Pericardium fibroblast (primary cell): ENCODE measurements around the gene DLX1. TPM values are rescaled to one million over a fixed set of nuclear protein-coding genes. Genes with fewer than 3 reads are reported as not detected.

Experiments used
- total RNA-seq: library from RNA; depleted of rRNA; stranded (reverse); fragments of >200 nt; gene quantifications from 2 replicates; pipeline ENCODE4 v1.2.3, GENCODE V29; 2015

DLX1 gene
- total RNA-seq: not detected in 2 replicates

GRCh38 chr2:172085460-172086159, at the start of gene DLX1:
Gene DLX1, plus strand, starts transcription at chr2:172085507. Its CDS starts 171 bp downstream, at chr2:172085678.

DNA sequence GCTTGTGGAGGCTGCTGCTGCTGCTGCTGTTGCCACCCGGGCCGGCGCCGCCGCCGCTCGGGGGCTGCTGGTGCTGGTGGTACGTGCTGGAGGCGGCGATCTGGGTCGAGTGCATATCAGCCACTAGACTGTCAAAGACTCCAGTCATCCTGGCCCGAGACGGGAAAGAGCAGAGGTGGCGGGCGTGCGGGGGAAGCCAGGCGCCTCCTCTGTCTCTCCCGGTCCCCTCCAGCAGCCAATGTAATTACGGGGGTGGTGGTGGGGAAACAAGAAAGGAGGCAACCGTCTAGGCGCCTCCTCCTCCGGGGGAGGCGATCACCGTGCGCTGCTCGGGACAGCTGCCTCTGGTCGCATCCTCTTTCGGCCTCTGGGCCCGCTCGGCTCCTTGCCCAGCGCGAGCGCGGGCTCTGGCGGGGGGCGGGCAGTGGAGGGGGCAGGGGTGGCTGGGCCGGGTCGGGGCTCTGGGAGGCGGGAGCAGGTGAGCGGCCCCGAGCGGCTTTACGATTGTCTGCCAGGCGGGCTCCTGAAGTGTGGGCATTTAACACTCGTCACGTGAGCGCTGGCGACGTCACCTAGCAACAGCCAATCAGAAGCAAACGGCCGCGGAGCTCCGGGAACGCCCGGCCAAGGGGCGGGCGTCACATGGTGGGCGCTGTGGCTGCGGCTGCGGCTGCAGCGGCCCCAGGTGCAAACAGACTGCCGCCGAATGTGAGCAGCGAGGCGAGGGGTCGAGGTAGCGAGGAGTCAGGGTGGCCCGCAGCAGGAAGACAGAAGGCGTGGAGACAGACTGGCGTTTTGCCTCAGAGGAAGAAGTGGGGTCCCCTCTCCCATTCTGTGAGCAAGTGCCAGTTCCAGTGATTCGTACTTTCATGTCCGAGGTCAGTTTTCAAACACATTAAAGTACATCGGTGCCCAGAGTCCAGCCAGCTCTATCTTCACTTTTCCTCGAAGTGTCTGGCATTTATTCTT, 17.4 kb downstream of the DLX1 start, which contains the start of gene DLX2:
DLX2 (minus strand) TSS at position 510 of the 969 bp plus-strand sequence; CDS start at position 148, 362 bp downstream.

Other genes with a start within 250 kb of the DLX1 start
- gene SLC25A12, start 191.3 kb upstream of the DLX1 start, total RNA-seq: 11.0 and 19.1 TPM in 2 replicates
- 19.4 and 20.8 TPM in 2 replicates for gene HAT1, start 163.0 kb upstream of the DLX1 start, total RNA-seq
- gene METAP1D, start 85.6 kb upstream of the DLX1 start, total RNA-seq: 2.3 and 4.9 TPM in 2 replicates
- 0.85 TPM in 1 of 2 replicates, not detected in the other for gene DLX2, start 17.4 kb downstream of the DLX1 start, total RNA-seq